IPS-18c (cell line): ENCODE results near the gene TOMM20L.
A peak's percentile ranks its signal among the peaks of the same experiment; 100 is the strongest.
"Not testable (repeated sequence)": the region's sequence is repeated elsewhere in the genome, so short reads cannot be mapped to it uniquely, and the experiment has no call there.

Experiments used
- H3K4me3 ChIP-seq: 2 replicates; pipeline ENCODE4 v1.7.0; 2013; ENCODE audit warnings: low read depth, mild to moderate bottlenecking, low read length, moderate library complexity; ENCODE audit not compliant: insufficient read depth
- H3K9me3 ChIP-seq: one replicate; pipeline ENCODE4 v1.6.1; 2013; ENCODE audit warnings: mild to moderate bottlenecking, low read length, moderate library complexity; ENCODE audit not compliant: control insufficient read depth, insufficient read depth

Gene TOMM20L

GRCh38 chr14:58395812-58396788 is at the start of gene TOMM20L:
TSS of gene TOMM20L (plus strand) at chr14:58395930. CDS start at chr14:58395958, 28 bp downstream.
- H3K9me3 ChIP-seq, result no peaks in the 10 kb centered on the region
- peak within 1 kb of the TSS; percentile 72 for H3K4me3 ChIP-seq

DNA sequence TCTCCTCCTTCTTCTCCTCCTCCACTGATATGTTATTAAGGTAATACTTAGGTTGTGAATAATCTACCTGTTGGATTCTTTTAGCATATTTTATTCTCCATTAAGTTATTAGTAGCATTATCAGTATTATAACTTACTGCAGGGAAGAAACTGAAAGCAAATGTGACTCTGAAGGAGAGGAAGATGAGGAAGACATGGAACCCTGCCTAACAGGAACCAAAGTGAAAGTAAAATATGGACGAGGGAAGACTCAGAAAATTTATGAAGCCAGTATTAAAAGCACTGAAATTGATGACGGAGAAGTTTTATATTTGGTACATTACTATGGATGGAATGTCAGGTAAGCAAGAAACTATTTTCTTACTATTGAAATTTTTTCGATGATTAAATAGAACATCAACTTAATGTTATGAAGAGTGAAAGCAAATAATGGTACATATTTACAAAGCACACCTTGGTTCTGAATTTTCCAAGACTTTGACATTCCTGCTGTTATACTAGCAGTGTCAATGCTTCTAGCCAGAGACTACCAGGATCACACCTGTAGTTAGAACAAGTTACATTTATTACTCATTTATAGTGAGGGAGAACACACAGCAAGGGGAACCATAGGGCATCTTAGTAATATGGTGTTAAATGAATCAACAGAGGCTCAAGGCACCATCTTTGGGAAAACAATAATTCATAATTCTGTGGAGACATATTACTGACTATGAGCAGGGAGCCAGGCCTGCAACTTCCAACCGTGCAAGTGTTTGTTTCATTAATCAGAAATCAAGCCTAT is 42.0 kb upstream of the TOMM20L start:
- Histone ChIP-seq H3K4me3 (no peak overlapping the region), H3K9me3 (no peaks in the 10 kb centered on the region)

GRCh38 chr14:58354808-58355207 is 40.9 kb upstream of the TOMM20L start:
- Histone ChIP-seq H3K4me3 (no peak overlapping the region), H3K9me3 (no peaks in the 10 kb centered on the region)

- Histone ChIP-seq H3K9me3 (no peaks in the 10 kb centered on the region), H3K4me3 (no peak overlapping the region)
Measured at GRCh38 chr14:58356268-58356667, 39.5 kb upstream of the TOMM20L start.

- not testable (repeated sequence) for H3K4me3 ChIP-seq, H3K9me3 ChIP-seq
Measured at GRCh38 chr14:58362272-58362671, 33.5 kb upstream of the TOMM20L start.

DNA sequence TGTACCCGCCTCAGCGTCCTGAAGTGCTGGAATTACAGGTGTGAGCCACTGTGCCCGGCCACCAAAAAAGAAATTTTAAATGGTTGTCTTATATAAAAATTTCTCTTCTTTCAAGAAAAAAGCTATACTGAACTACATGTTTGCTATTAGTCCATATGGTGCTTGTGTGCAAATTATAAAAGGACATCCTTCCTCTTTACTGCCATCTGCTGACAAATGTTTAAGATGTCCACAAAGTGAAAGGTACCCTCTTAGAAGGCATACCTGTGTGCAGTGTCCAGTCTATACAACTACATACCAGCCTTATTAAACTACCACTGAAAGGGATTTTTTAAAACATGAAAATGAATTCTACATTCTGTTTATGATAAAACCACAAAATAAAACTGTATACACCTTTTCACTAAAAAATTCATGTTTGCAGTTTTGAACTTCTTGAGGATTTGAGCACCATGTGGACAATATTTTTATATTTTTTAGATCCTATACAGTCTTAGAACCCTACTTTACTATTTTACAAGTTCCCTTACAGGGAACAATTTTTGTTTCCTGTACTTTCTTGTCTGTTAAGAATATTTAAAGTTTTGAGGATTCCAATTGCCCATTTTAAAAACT is 32.8 kb upstream of the TOMM20L start:
- H3K4me3 ChIP-seq, result no peak overlapping the region
- no peaks in the 10 kb centered on the region for H3K9me3 ChIP-seq

GRCh38 chr14:58364316-58364715 is 31.4 kb upstream of the TOMM20L start:
- no peaks in the 10 kb centered on the region for H3K9me3 ChIP-seq
- H3K4me3 ChIP-seq, result no peak overlapping the region

- Histone ChIP-seq H3K9me3 (no peaks in the 10 kb centered on the region), H3K4me3 (no peak overlapping the region)
Measured at GRCh38 chr14:58367296-58367695, 28.4 kb upstream of the TOMM20L start.

- Histone ChIP-seq H3K9me3 (no peaks in the 10 kb centered on the region), H3K4me3 (no peak overlapping the region)
Measured at GRCh38 chr14:58368956-58369355, 26.8 kb upstream of the TOMM20L start.

DNA sequence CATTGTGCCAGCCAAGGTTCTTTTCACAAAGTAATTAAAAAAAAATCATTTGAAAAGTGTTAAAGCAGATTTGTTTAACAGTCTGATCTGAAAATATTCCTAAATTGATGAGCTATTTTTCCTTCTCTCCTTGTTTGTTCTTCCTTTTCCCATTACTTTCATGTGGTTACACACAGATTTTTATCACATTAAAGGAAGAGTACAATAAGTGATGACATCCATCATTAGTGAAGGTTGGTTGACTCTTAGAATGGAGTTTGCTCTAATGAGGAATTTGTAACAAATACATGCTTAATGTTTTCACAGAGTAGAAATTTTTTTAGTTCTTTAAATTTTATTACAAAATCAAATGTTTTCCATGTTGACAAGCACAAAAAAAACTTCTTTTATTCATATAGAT is 18.9 kb upstream of the TOMM20L start:
- Histone ChIP-seq H3K4me3 (no peak overlapping the region), H3K9me3 (no peaks in the 10 kb centered on the region)

DNA sequence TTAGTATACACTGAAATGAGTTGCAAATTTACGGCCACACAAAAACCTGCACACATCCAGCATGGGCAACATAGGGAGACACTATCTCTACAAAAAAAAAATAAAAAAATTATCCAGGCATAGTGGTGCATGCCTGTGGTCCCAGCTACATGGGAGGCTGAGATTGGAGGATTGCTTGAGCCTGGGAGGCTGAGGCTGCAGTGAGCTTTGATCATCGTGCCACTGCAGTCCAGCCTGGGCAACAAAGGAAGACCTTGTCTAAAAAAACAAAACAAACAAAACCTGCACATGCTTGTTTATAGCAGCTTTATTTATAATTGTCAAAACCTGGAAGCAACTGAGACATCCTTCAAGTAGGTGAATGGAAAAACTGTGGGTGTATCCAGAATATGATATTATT is 4.9 kb upstream of the TOMM20L start:
- Histone ChIP-seq H3K4me3 (no peak overlapping the region), H3K9me3 (no peaks in the 10 kb centered on the region)

- H3K9me3 ChIP-seq, result no peaks in the 10 kb centered on the region
- H3K4me3 ChIP-seq, result peak overlapping the region; percentile 72
Measured at GRCh38 chr14:58395562-58395811, 243 bp upstream of the TOMM20L start.

- H3K9me3 ChIP-seq, result no peaks in the 10 kb centered on the region
- H3K4me3 ChIP-seq, result no peak overlapping the region
Measured at GRCh38 chr14:58397156-58397555, 1.4 kb downstream of the TOMM20L start.

DNA sequence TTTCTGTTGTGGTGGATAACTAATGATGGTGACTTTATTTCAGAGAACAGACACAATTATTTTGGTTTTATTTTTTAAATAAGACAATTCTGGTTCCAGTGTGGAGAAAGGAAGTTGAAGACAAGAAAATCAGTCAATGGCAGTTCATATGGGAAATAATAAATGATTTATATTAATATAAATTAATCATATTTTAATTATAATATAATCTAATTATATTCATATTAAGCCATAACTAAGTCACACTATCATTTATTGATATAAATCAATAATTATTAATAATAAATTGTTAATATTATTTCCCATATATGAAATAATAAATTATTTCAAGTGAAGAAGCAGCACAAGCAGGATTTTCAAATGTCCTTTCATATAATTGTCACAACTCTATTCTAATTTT is 2.8 kb downstream of the TOMM20L start:
- no peaks in the 10 kb centered on the region for H3K9me3 ChIP-seq
- no peak overlapping the region for H3K4me3 ChIP-seq

- Histone ChIP-seq H3K9me3 (no peaks in the 10 kb centered on the region), H3K4me3 (no peak overlapping the region)
Measured at GRCh38 chr14:58398895-58399294, 3.2 kb downstream of the TOMM20L start.

GRCh38 chr14:58401587-58401986 is 5.9 kb downstream of the TOMM20L start:
- no peaks in the 10 kb centered on the region for H3K9me3 ChIP-seq

DNA sequence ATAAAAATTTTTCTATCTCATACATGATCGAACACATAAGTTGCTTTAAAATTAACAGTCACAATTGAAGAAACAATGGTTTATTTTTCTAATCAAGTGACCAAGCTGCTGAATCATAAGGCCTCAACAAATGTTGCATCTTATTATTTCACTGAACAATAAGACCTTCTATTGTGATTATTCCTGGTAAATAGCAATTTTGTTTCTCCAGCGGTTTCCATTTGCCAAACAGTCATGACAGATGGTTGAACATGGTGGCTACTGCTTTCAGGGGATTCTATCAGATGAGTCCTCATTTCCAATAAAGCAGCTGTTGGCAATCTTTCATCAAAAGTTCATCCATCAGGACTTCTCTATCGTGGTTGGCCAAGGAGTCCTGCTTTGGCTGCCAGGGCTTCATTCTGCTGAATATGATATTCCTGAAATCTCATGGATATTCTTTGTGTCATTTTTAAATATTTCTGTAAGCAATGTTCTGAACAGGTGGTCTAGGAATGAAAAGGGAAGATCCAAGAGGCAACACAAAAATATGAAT is 13.0 kb downstream of the TOMM20L start:
- Histone ChIP-seq H3K9me3 (no peaks in the 10 kb centered on the region), H3K4me3 (no peak overlapping the region)

More at GRCh38 chr14:58401587-58401986, 5.9 kb downstream of the TOMM20L start:
- H3K4me3 ChIP-seq, result no peak overlapping the region

GRCh38 chr14:58414845-58415244 is 19.1 kb downstream of the TOMM20L start:
- no peak overlapping the region for H3K4me3 ChIP-seq
- peaks cover 2% of the 10 kb centered on the region for H3K9me3 ChIP-seq
